GM13977 (cell line): Measurements from ENCODE around the gene GINS2.

Experiments
- DNase-seq: peaks from one replicate; pipeline ENCODE4 v3.0.0; 2012; ENCODE audit warnings: low spot score
- in situ Hi-C: fragments of 300-500 bp; cut with MboI; formaldehyde crosslinking; loops from one replicate; pipeline ENCODE4 v1.12.0; 2022; ENCODE audit warnings: low sequenced_read_pairs, low pct_unique_long_range_greater_than_20kb, mixed read lengths, inconsistent platforms; ENCODE audit not compliant: unreplicated experiment
- TF ChIP-seq, protein P1 (sequence below): IDR thresholded peaks from 2 replicates; pipeline ENCODE4 v1.5.1; 2012; ENCODE audit warnings: mild to moderate bottlenecking, control low read depth; ENCODE audit not compliant: insufficient read depth; ENCODE audit errors: extremely low read depth, missing control alignments

Gene GINS2

GRCh38 chr16:85657996-85658395, 30.8 kb downstream of the GINS2 start:
- in situ Hi-C loops, result no loop called here
- DNase-seq, result no peak
- TF ChIP-seq, protein P1, sequence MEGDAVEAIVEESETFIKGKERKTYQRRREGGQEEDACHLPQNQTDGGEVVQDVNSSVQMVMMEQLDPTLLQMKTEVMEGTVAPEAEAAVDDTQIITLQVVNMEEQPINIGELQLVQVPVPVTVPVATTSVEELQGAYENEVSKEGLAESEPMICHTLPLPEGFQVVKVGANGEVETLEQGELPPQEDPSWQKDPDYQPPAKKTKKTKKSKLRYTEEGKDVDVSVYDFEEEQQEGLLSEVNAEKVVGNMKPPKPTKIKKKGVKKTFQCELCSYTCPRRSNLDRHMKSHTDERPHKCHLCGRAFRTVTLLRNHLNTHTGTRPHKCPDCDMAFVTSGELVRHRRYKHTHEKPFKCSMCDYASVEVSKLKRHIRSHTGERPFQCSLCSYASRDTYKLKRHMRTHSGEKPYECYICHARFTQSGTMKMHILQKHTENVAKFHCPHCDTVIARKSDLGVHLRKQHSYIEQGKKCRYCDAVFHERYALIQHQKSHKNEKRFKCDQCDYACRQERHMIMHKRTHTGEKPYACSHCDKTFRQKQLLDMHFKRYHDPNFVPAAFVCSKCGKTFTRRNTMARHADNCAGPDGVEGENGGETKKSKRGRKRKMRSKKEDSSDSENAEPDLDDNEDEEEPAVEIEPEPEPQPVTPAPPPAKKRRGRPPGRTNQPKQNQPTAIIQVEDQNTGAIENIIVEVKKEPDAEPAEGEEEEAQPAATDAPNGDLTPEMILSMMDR, result no peak

DNA sequence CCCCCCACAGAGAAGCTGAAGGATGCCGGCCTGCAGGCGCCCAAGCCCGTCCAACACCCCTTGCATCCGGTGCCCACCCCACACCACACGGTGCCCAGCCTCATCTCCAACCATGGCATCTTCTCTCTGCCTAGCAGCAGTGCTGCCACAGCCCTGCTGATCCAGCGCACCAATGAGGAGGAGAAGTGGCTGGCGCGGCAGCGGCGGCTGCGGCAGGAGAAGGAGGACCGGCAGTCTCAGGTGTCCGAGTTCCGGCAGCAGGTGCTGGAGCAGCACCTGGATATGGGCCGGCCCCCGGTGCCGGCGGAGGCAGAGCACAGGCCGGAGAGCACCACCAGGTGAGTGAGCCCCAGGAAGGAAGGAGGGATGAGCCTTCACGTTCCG, 31.5 kb downstream of the GINS2 start:
- TF ChIP-seq, protein P1, result no peak
- in situ Hi-C loops, result no loop called here
- no peak for DNase-seq

- TF ChIP-seq, protein P1, result no peak
- DNase-seq, result no peak
- in situ Hi-C loops, result no loop called here
Observed at GRCh38 chr16:85656351-85657266, 32.1 kb downstream of the GINS2 start.

DNA sequence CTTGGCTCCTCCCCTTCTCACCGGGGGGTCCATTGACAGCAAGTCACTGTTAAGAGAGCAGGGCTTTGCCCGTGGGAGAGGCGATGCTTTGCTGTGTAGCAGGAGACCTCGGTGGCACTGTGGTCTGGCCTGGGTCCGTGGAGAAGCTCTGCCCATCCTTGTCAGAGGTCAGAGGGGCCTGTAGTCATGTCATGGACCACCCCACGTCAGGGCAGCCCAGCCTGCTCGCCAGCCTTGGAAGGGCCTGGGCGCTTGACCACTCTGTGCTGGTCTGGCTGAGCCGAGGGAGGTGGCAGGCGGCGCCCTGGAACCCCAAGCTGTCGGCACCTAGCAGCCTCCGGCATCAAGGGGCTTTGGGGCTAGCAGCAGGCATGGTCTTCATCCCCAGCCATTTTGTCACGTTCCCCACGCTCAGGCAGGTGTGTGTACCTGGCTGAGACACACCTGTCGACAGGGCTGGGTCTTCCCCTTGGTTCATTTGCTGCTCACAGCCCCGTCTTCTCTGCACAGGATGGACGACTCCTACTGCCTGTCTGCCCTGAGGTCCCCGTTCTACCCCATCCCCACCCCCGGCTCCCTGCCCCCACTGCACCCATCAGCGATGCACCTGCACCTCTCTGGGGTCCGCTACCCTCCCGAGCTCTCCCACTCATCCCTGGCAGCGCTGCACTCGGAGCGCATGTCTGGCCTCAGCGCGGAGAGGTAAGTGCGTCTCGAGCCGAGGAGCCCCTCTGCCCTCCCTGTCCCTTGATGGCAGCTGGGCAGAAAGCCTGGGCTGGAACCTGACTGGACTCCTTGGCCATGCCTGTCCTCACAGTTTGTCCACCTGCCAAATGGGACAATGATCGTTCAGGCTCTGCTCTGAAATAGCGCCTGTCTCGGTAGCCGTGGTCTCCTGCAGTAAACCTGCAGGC, 33.3 kb downstream of the GINS2 start:
- no peak for DNase-seq
- in situ Hi-C loops, result no loop called here
- TF ChIP-seq, protein P1, result no peak

DNA sequence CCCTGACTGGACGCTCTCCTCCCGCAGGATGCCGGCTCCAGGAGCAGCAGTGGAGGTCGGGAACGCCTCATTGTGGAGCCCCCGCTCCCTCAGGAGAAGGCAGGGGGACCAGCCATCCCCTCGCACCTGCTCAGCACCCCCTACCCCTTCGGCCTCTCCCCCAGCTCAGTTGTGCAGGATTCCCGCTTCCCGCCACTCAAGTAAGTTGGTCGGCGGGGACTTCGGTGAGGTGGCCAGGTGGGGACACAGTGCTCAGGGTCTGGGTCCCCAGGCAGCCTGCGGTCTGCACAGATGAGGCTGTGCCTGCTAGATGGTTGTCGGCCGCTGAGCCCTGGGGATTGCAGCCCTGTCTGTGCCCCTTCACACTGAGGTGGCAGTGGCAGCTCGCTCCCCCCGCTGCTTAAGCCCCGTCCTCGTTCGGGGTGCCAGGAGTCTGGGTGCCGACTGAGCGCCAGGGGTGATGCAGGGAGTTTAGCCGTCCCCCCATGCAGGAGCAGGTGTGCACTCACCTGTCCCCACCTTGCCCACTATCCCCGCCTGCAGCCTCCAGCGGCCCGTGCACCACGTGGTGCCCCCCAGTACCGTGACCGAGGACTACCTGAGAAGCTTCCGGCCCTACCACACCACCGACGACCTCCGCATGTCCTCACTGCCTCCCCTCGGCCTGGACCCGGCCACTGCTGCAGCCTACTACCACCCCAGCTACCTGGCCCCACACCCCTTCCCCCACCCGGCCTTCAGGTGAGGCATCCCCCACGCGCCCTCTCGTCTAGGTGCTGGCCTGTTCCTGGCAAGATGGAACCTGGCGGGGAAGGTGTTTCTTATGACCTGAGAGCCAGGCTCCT, 34.3 kb downstream of the GINS2 start:
- no peak for DNase-seq
- TF ChIP-seq, protein P1, result no peak
- in situ Hi-C loops, result no loop called here
